Inflammatory macrophage (primary cell): ENCODE measurements around the gene SH2D4B.

Experiments used
- DNase-seq, 2 donors: peaks; one replicate each; pipeline ENCODE4 v3.0.0-alpha.2; 2020 to 2022

The SH2D4B gene

GRCh38 chr10:80693565-80693964 lies 155.9 kb downstream of the SH2D4B start:
- no peak for DNase-seq

DNA sequence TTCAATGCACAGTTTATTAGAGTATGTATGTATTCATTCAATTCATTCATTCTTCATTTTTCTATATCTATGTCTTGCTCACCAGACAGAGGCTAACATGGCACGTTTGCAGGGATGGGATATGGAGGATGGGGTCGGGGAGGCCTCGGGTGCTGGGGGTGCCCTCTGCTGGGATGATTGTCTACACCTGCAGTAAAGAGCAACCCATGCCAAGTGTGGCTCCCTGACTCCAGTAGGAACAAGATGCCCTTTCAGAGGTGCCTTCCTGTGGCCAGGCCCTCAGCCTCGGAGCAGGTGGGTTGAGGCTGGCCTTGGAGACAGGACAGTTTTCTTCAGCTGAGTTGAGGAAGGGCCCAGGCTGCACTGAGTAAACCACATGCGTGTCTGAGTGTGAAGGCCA lies 157.2 kb downstream of the SH2D4B start:
- DNase-seq: no peak
